G401 (cell line): ENCODE measurements around the gene ANKRD11. TPM values are rescaled to one million over a fixed set of nuclear protein-coding genes. Genes with fewer than 3 reads are reported as not detected.

Experiments
- DNase-seq: peaks from one replicate; pipeline ENCODE4 v3.0.0-alpha.2; 2015; ENCODE audit warnings: low spot score
- in situ Hi-C: cut with HindIII; loops from 2 replicates; pipeline ENCODE4 v1.10.0; 2016; ENCODE audit warnings: low sequenced_read_pairs, mixed read lengths
- total RNA-seq: library from RNA; depleted of rRNA; stranded (reverse); fragments of >200 nt; shearing (Covaris generic); gene quantifications from 2 replicates; pipeline ENCODE4 v1.2.3, GENCODE V29; 2014; rRNA removed

ANKRD11 gene
- total RNA-seq, 1 experiment from 2014 or later, result 55.3 TPM

DNA sequence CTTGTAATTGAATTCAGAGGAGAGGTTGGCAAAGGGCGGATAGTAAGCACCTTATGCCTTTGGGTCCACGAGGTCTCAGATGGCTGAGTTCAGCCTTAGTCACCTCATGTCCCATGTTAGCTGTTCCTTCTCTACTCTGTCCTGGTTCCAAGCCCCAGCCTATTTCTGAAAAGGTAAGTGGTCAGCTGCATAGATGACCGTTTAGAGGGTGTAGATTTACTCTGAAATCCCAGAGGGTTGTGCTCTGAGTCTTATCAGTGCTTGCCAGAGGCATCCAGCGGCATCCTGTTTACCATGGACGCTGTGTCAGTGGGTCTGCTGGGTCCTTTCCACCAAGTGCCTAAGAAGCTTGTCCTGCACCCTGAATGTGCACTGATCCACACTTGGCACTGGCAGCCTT lies 271.0 kb downstream of the ANKRD11 start:
- in situ Hi-C loops, result no loop called here
- no peak for DNase-seq

Other genes with a start within 250 kb of the ANKRD11 start
- gene SPG7, start 17.8 kb upstream of the ANKRD11 start, total RNA-seq, result 117 and 125 TPM in 2 replicates
- gene RPL13, start 70.1 kb upstream of the ANKRD11 start, total RNA-seq, result 5,258 and 7,265 TPM in 2 replicates
- gene CPNE7, start 85.2 kb upstream of the ANKRD11 start, total RNA-seq, result 5.1 and 17.0 TPM in 2 replicates
- 0.55 TPM in 1 of 2 replicates, not detected in the other for gene DPEP1, start 123.1 kb upstream of the ANKRD11 start, total RNA-seq
- 198 and 238 TPM in 2 replicates for gene CHMP1A, start 167.1 kb upstream of the ANKRD11 start, total RNA-seq
- gene SPATA33, start 167.3 kb upstream of the ANKRD11 start, total RNA-seq, result 2.9 and 7.3 TPM in 2 replicates
- 57.2 and 58.8 TPM in 2 replicates for gene CDK10, start 196.1 kb upstream of the ANKRD11 start, total RNA-seq
- gene SPATA2L, start 211.1 kb upstream of the ANKRD11 start, total RNA-seq, result 94.8 and 114 TPM in 2 replicates
- 7.3 and 7.6 TPM in 2 replicates for gene VPS9D1, start 230.3 kb upstream of the ANKRD11 start, total RNA-seq
- 7.8 and 19.9 TPM in 2 replicates for gene ZNF276, start 231.0 kb upstream of the ANKRD11 start, total RNA-seq